ENCODE measurements around the gene AK5.

The AK5 gene

GRCh38 chr1:77387553-77387952 lies 105.7 kb downstream of the AK5 start:
- H3K4me3 ChIP-seq (ENCODE audit: low read depth, low read length) = no peak overlapping the region
- TF ChIP-seq CTCF (conservative IDR thresholded peaks at IDR 0.05; ENCODE audit: low read depth, low read length) = no peak

GRCh38 chr1:77388661-77389060 lies 106.8 kb downstream of the AK5 start:
- TF ChIP-seq CTCF (conservative IDR thresholded peaks at IDR 0.05; ENCODE audit: low read depth, low read length) = no peak
- DNase-seq (ENCODE audit: low read depth) = no peak

More at GRCh38 chr1:77387553-77387952, 105.7 kb downstream of the AK5 start:
- DNase-seq (ENCODE audit: low read depth) = no peak

GRCh38 chr1:77392486-77392885 lies 110.7 kb downstream of the AK5 start:
- no peak for DNase-seq (ENCODE audit: low read depth)
- TF ChIP-seq CTCF (conservative IDR thresholded peaks at IDR 0.05; ENCODE audit: low read depth, low read length) = no peak

More at GRCh38 chr1:77388661-77389060, 106.8 kb downstream of the AK5 start:
- no peak overlapping the region for H3K4me3 ChIP-seq (ENCODE audit: low read depth, low read length)

GRCh38 chr1:77394166-77394565 lies 112.3 kb downstream of the AK5 start:
- DNase-seq (ENCODE audit: low read depth) = peak; percentile 39
- no peak for TF ChIP-seq CTCF (conservative IDR thresholded peaks at IDR 0.05; ENCODE audit: low read depth, low read length)
- H3K4me3 ChIP-seq (ENCODE audit: low read depth, low read length) = no peak overlapping the region

More at GRCh38 chr1:77392486-77392885, 110.7 kb downstream of the AK5 start:
- H3K4me3 ChIP-seq (ENCODE audit: low read depth, low read length) = no peak overlapping the region

- no peak overlapping the region for H3K4me3 ChIP-seq (ENCODE audit: low read depth, low read length)
- no peak for DNase-seq (ENCODE audit: low read depth)
- no peak for TF ChIP-seq CTCF (conservative IDR thresholded peaks at IDR 0.05; ENCODE audit: low read depth, low read length)
Observed at GRCh38 chr1:77395051-77395450, 113.2 kb downstream of the AK5 start.

GRCh38 chr1:77398152-77398551 lies 116.3 kb downstream of the AK5 start:
- no peak overlapping the region for H3K4me3 ChIP-seq (ENCODE audit: low read depth, low read length)
- DNase-seq (ENCODE audit: low read depth) = no peak
- no peak for TF ChIP-seq CTCF (conservative IDR thresholded peaks at IDR 0.05; ENCODE audit: low read depth, low read length)

- no peak for TF ChIP-seq CTCF (conservative IDR thresholded peaks at IDR 0.05; ENCODE audit: low read depth, low read length)
- DNase-seq (ENCODE audit: low read depth) = peak; percentile 13
- H3K4me3 ChIP-seq (ENCODE audit: low read depth, low read length) = no peak overlapping the region
Observed at GRCh38 chr1:77399250-77400086, 117.6 kb downstream of the AK5 start.
